K562 (cell line): ENCODE data around the gene ZNF891. TPM values are rescaled to one million over a fixed set of nuclear protein-coding genes. Genes with fewer than 3 reads are reported as not detected.

Source experiments
- BRCA1 ChIP-seq, 2 experiments: fragments of 450-650 bp in 1 of 2; sonication (generic) in 1 of 2; formaldehyde crosslinking in 1 of 2; IDR thresholded peaks; 2 replicates each; pipeline versions ENCODE4 v1.5.0 to v1.6.1; 2017 to 2020; ENCODE audit warnings: mild to moderate bottlenecking in 1 of 2, missing genetic modification reagents in 1 of 2
- HOMEZ ChIP-seq: fragments of 250-450 bp; sonication (Bioruptor Pico); IDR thresholded peaks from 2 replicates; pipeline ENCODE4 v1.4.0; 2020; ENCODE audit warnings: mild to moderate bottlenecking, moderate library complexity
- JUND ChIP-seq, 2 experiments: IDR thresholded peaks; 2 replicates in 1 of 2; 3 replicates in 1 of 2; pipeline ENCODE4 v1.6.1; 2011; ENCODE audit warnings: borderline replicate concordance in 2 of 2, low read depth in 2 of 2, low read length in 2 of 2, improper control_type of control experiment in 1 of 2, missing biosample characterization in 1 of 2, missing genetic modification characterization in 1 of 2, missing genetic modification reagents in 1 of 2
- MEIS2 ChIP-seq: fragments of 450-650 bp; IDR thresholded peaks from 2 replicates; pipeline ENCODE4 v1.6.1; 2014; ENCODE audit warnings: mild to moderate bottlenecking; ENCODE audit not compliant: partially characterized antibody
- RBFOX2 ChIP-seq: fragments of 200-400 bp; formaldehyde crosslinking; IDR thresholded peaks from 2 replicates; pipeline ENCODE4 v1.6.1; 2017; ENCODE audit warnings: low read depth, mild to moderate bottlenecking, low read length, moderate library complexity
- ZBTB40 ChIP-seq, 2 experiments: fragments of 450-650 bp in 1 of 2; sonication (generic) in 1 of 2; formaldehyde crosslinking in 1 of 2; IDR thresholded peaks; 2 replicates each; pipeline versions ENCODE4 v1.7.1 to v1.9.0; 2016 to 2022; ENCODE audit warnings: inconsistent platforms in 1 of 2, mild to moderate bottlenecking in 1 of 2, missing genetic modification reagents in 1 of 2
- ZNF133 ChIP-seq: fragments of 250-450 bp; sonication (Bioruptor Pico); IDR thresholded peaks from 2 replicates; pipeline ENCODE4 v1.4.0; 2020; ENCODE audit warnings: mild to moderate bottlenecking
- ZNF431 ChIP-seq: sonication (generic); formaldehyde crosslinking; IDR thresholded peaks from 2 replicates; pipeline ENCODE4 v1.8.0; 2022; ENCODE audit warnings: mild to moderate bottlenecking, missing genetic modification reagents
- ZNF518B ChIP-seq: fragments of 250-450 bp; sonication (Bioruptor Pico); IDR thresholded peaks from 2 replicates; pipeline ENCODE4 v1.5.0; 2021; ENCODE audit warnings: mild to moderate bottlenecking, moderate library complexity
- ZNF696 ChIP-seq: fragments of 250-450 bp; sonication (Bioruptor Pico); conservative IDR thresholded peaks from 2 replicates; pipeline ENCODE4 v1.4.0; 2020; ENCODE audit warnings: mild to moderate bottlenecking, moderate library complexity
- ZNF77 ChIP-seq: fragments of 250-450 bp; sonication (Bioruptor Pico); IDR thresholded peaks from 2 replicates; pipeline ENCODE4 v1.5.0; 2020
- polyA plus RNA-seq, 8 experiments: library from polyadenylated mRNA; depleted of rRNA in 4 of 8; stranded (reverse) in 5 of 8; unstranded in 3 of 8; fragments of >200 nt; fragmentation: Nextera tagmentation in 2 of 8; fragmentation: Illumina TruSeq in 1 of 8; extraction: Ambion mirVana in 2 of 8; extraction: Trizol in 1 of 8; gene quantifications; 2 replicates each; pipeline versions ENCODE4 v1.2.1 to v1.2.3, GENCODE V29; 2011 to 2014; ENCODE audit warnings: inconsistent platforms in 1 of 8, missing spikeins in 1 of 8
- total RNA-seq, 7 experiments: library from RNA; depleted of rRNA in 6 of 7; stranded (reverse); fragments of >200 nt in 6 of 7; fragmentation: Illumina TruSeq in 2 of 7; extraction: Trizol in 2 of 7; gene quantifications; 2 replicates each; pipeline versions ENCODE4 v1.2.1 to v1.2.3, GENCODE V29; 2011 to 2021; ENCODE audit warnings: low replicate concordance in 1 of 7

ZNF891 gene
- total and polyA plus RNA-seq, 9 of the 15 experiments (the other 6 are each of a cell fraction or from before 2014, with no cell fraction given): 0.41 to 2.0 (median 1.3) TPM

GRCh38 chr12:133080368-133081158, 49.5 kb downstream of the ZNF891 start, which contains the start of gene ZNF140 (continued):
- TF ChIP-seq ZNF518B (CRISPR knock-in tag) (no peak), RBFOX2 (peak; percentile 94), ZBTB40 (IDR thresholded peaks at IDR 0.05) (peak; percentile 3; the same call in 1 of the 2 replicates), ZBTB40 (CRISPR knock-in tag; IDR thresholded peaks at IDR 0.05) (no peak), JUND (IDR thresholded peaks at IDR 0.05; ENCODE audit: borderline replicate concordance, low read depth, low read length) (peak; percentile 45), JUND (tag; IDR thresholded peaks at IDR 0.05; ENCODE audit: borderline replicate concordance, low read depth, low read length) (no peak; the same call in 1 of the 3 replicates), HOMEZ (no peak), ZNF133 (no peak), MEIS2 (no peak), ZNF77 (no peak), BRCA1 (IDR thresholded peaks at IDR 0.05) (no peak), BRCA1 (CRISPR knock-in tag; IDR thresholded peaks at IDR 0.05) (no peak), ZNF696 (CRISPR knock-in tag) (no peak), ZNF431 (CRISPR knock-in tag) (0 out of 2 replicates have a peak, but pooled peaks have one; percentile 22)
